GM20431 (cell line): ENCODE data around the gene GALK2.
"Not testable (repeated sequence)": the region's sequence is repeated elsewhere in the genome, so short reads cannot be mapped to it uniquely, and the experiment has no call there.

Experiments used
- in situ Hi-C: fragments of 300-500 bp; cut with MseI, MboI; formaldehyde crosslinking; loops from one replicate; pipeline ENCODE4 v1.15.0; 2020; ENCODE audit warnings: low sequenced_read_pairs; ENCODE audit not compliant: unreplicated experiment

GALK2 gene

GRCh38 chr15:49208102-49208501, 38.1 kb downstream of the GALK2 start:
- in situ Hi-C loops = not testable (repeated sequence)

DNA sequence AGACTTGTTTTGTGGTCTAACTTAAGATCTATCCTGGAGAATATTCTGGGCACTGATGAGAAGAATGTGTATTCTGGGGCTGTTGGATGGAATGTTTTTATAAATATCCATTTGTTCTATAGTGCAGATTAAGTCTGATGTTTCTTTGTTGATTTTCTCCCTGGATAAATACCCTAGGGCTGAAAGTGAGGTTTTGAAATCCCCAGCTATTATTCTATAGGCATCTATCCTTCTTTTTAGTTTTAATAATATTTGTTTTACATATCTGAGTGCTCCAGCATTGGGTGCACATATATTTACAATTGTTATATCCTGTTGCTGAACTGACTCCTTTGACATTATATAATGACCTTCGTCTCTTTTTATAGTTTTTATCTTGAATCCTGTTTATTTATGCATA, 42.9 kb downstream of the GALK2 start:
- in situ Hi-C loops = no loop called here

GRCh38 chr15:49215768-49216739, 46.0 kb downstream of the GALK2 start:
- in situ Hi-C loops = no loop called here

DNA sequence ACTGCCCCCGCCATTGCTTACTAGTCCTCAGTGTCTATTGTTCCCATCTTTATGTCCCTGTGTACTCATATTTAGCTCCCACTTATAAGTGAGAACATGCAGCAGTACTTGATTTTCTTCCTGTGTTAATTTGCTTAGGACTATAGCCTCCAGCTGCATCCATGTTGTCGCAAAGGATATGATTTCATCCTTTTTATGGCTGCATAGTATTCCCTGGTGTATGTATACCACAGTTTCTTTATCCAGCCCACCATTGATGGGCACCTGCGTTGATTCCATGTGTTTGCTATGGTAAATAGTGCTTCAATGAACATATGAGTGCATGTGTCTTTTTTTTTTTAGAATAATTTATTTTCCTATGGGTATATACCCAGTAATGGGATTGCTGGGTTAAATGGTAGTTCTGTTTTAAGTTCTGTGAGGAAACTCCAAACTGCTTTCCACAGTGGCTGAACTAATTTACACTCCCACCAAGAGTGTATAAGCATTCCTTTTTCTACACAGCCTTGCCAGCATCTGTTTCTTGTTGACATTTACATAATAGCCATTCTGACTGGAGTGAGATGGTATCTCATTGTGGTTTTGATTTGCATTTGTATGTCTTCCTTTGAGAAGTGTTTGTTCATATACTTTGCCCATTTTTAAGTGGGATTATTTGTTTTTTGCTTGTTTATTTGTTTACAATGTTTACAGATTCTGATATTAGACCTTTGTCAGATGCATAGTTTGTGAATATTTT, 53.7 kb downstream of the GALK2 start:
- in situ Hi-C loops = no loop called here

DNA sequence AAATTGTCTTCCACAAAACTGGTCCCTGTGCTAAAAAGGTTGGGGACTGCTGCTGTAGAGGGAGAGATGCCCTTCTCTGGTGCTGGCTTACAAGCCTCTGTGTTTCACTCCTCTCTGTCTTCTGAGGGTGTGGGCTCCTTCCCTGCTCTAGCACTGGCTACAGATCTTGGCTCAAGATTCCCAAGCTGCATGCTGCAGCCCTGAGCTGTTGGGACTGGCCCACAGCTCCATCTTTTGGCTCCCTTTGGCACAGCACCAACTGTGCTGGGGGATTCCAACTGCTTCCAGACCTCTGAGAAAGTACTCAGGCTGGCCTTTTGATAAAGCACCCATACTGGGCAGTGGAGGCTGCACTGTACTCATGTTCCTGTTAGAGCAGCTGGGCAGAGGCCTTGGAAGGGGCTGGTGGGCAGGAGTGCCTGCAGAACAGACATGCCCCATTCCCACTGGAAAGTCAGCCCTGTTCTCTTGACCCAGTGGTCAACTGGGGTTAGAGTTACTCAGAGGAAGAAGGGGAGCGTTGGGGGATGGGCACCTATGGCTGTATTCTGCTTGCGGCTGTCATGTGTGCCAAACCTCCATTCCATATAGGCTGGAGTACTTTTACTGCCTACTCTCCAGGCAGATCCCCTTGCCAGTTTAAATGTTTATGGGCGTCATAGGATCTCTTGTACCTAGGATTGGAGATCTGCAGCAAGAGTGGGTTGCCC, 55.7 kb downstream of the GALK2 start:
- in situ Hi-C loops = loop anchor here (25.0 kb wide), 1 partner anchor 187 kb away; the partner anchor contains the start of gene FGF7

- in situ Hi-C loops = loop anchor here (25.0 kb wide), 1 partner anchor 185 kb away; the partner anchor contains the start of gene FGF7
These were observed 57.6 kb downstream of the GALK2 start for GRCh38 chr15:49227602-49228001.

- in situ Hi-C loops = loop anchor here (25.0 kb wide), 1 partner anchor 182 kb away; the partner anchor contains the start of gene FGF7
These were observed 59.9 kb downstream of the GALK2 start for GRCh38 chr15:49229922-49230321.

- in situ Hi-C loops = loop anchor here (25.0 kb wide), 1 partner anchor 180 kb away; the partner anchor contains the start of gene FGF7
These were observed 62.3 kb downstream of the GALK2 start for GRCh38 chr15:49232236-49232806.

DNA sequence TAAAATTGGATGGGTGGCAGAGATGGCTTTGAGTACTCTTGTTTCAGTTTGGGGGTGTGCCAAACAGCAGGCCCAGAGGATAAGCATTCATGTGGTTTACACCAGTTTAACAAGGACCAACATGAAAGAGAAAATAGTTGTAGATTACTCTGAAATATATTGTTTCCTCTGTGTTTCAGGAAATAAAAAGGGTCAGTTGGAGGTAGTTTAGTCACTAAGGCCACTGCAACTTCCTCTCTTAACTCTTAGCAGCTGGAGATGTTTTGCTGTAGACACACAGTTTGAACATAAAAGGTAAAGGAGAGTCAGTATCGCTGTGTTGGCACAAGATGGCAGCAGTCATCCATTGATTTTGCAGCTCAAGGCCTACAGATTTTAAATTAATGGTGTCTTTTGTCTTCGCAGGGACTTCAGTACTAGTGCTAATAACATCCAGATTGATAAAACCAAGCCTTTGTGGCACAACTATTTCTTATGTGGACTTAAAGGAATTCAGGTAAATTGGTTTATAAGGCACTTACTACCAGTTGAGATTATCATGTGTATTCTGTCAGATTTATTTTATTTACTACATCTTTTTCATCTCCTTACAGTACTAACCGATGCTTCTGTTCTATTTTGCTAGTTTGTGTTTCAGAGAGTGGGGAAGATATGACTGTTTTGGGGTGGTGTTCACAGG, 65.5 kb downstream of the GALK2 start:
- in situ Hi-C loops = loop anchor here (25.0 kb wide), 1 partner anchor 177 kb away; the partner anchor contains the start of gene FGF7

GRCh38 chr15:49236869-49237268, 66.8 kb downstream of the GALK2 start:
- in situ Hi-C loops = loop anchor here (25.0 kb wide), 1 partner anchor 175 kb away; the partner anchor contains the start of gene FGF7

- in situ Hi-C loops = loop anchor here (25.0 kb wide), 1 partner anchor 174 kb away; the partner anchor contains the start of gene FGF7
These were observed 68.3 kb downstream of the GALK2 start for GRCh38 chr15:49238342-49238741.

DNA sequence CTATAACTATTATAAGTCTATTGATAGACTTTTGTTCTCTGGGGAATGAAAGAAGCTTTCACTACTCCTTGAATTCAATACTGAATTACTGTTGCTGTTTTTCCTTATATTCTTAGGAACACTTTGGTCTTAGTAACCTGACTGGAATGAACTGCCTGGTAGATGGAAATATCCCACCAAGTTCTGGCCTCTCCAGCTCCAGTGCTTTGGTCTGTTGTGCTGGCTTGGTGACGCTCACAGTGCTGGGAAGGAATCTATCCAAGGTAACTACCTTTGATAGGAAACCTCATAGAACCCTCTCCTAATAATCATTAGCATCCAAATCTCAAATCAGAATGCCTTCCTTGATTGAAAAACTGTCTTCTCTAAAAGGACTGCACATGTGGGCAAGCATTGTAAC, 69.1 kb downstream of the GALK2 start:
- in situ Hi-C loops = loop anchor here (25.0 kb wide), 1 partner anchor 173 kb away; the partner anchor contains the start of gene FGF7

GRCh38 chr15:49242820-49243219, 72.8 kb downstream of the GALK2 start:
- in situ Hi-C loops = loop anchor here (25.0 kb wide), 1 partner anchor 169 kb away; the partner anchor contains the start of gene FGF7

DNA sequence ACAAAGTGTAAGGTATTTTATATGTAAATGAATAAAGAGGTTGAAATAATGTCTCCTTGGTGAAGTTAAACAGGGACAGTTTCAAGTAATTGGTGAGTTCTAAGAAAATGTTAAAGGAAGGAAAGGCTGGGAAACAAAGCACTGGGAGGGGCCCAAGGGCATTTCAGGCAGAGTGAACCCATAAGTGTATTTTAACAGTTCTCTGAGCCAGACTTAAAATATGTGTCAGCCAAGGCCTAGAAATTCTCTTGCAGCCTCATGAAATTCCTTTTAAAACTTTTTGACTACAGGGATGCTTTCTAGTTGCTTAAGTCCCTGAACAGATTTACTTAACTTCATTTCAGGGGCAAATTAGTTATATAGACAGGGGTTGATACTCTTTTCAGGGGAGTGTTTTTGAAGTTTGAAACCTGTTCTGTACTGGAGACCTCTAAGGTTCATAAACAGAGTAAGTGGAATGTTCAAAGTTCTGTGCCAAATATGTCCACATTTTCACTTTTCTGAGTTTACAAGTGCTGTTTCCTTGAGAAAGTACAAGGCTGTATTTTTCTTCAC, 77.6 kb downstream of the GALK2 start:
- in situ Hi-C loops = loop anchor here (25.0 kb wide), 1 partner anchor 165 kb away; the partner anchor contains the start of gene FGF7

DNA sequence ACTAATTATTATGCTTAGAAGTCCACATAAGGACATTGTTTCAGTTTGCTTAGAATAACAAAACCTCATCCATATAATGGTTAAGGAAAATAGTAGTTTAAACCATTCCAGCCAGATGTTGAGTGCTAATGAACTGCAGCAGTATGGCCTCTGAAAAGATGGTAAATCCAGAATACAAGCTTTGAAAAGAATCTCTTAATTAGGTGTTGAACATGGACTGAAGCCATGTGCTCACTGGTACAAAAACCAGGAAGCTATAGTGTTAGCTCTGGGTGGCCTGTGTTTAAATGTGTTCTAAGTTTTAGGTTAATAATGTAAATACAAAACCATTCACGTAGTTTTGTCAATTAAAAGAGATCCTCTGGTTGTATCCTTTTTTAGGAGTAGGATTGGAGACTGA, 78.2 kb downstream of the GALK2 start:
- in situ Hi-C loops = loop anchor here (25.0 kb wide), 1 partner anchor 164 kb away; the partner anchor contains the start of gene FGF7

- in situ Hi-C loops = no loop called here
These were observed 86.1 kb downstream of the GALK2 start for GRCh38 chr15:49255966-49256759.

- in situ Hi-C loops = not testable (repeated sequence)
These were observed 95.1 kb downstream of the GALK2 start for GRCh38 chr15:49265117-49265516.

GRCh38 chr15:49265911-49266310, 95.9 kb downstream of the GALK2 start:
- in situ Hi-C loops = no loop called here
